Measurements from ENCODE around the gene TAF4. TPM values are rescaled to one million over a fixed set of nuclear protein-coding genes. Genes with fewer than 3 reads are reported as not detected.

TAF4 gene
- total and polyA plus RNA-seq, 8 donors = 14.1 to 21.0 (median 17.1) TPM

DNA sequence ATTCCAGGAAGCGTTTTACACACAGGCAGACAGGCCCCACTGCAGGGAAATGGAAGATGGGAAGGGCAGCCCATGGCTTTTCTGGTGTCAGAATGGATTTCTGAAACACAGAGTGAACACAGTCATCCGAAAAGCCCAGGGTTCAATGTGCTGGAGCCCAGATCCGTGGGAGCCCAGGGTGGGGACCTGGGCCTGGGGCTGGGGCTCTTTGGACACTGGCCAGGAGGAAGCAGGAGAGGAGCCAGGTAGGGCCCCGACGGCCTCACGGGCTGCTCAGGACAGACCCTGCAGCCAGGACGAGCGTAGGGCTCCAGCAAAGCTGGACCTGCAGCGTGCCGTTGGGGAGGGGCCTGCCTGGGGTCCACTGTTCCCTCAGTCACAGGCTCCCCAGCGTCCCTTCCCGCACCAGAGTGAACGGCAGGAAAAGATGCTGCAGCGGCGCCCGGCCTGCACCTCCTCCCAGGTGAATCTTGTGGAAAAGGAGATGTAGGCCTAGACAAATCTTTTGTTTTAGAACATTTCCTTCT is 32.3 kb upstream of the TAF4 start:
- Histone ChIP-seq H3K36me3 (no peaks in the 10 kb centered on the region), H3K9me3 (peaks cover 0 to 24% of the 10 kb centered on the region in 2 donors), H3K27me3 (peaks cover 0 to 19% of the 10 kb centered on the region in 2 donors), H3K4me3 (no peak overlapping the region), H3K4me1 (no peaks in the 10 kb centered on the region), H3K27ac (no peak overlapping the region)
- intact Hi-C loops (cut with DNase I) = no loop called here
- no peak for TF ChIP-seq CTCF (IDR thresholded peaks at IDR 0.05)
- ATAC-seq = no peak
- no peak for DNase-seq

GRCh38 chr20:62096421-62097380 is 31.0 kb upstream of the TAF4 start:
- peaks cover 0 to 22% of the 10 kb centered on the region in 2 donors for H3K9me3 ChIP-seq
- ATAC-seq = no peak

GRCh38 chr20:62089393-62089792 is 23.7 kb upstream of the TAF4 start:
- Histone ChIP-seq H3K9me3 (peaks cover 0 to 2% of the 10 kb centered on the region in 2 donors), H3K4me1 (no peaks in the 10 kb centered on the region), H3K27me3 (peaks cover 0 to 30% of the 10 kb centered on the region in 2 donors), H3K4me3 (no peak overlapping the region), H3K36me3 (no peaks in the 10 kb centered on the region), H3K27ac (no peak overlapping the region)
- no peak for TF ChIP-seq CTCF (IDR thresholded peaks at IDR 0.05)
- intact Hi-C loops (cut with DNase I) = no loop called here
- DNase-seq (no peak), ATAC-seq (no peak)

More at GRCh38 chr20:62096421-62097380, 31.0 kb upstream of the TAF4 start:
- Histone ChIP-seq H3K27me3 (peaks cover 0 to 7% of the 10 kb centered on the region in 2 donors), H3K36me3 (no peaks in the 10 kb centered on the region), H3K4me3 (no peak overlapping the region), H3K27ac (no peak overlapping the region), H3K4me1 (no peaks in the 10 kb centered on the region)
- TF ChIP-seq CTCF (IDR thresholded peaks at IDR 0.05) = no peak
- intact Hi-C loops (cut with DNase I) = no loop called here
- no peak for DNase-seq

DNA sequence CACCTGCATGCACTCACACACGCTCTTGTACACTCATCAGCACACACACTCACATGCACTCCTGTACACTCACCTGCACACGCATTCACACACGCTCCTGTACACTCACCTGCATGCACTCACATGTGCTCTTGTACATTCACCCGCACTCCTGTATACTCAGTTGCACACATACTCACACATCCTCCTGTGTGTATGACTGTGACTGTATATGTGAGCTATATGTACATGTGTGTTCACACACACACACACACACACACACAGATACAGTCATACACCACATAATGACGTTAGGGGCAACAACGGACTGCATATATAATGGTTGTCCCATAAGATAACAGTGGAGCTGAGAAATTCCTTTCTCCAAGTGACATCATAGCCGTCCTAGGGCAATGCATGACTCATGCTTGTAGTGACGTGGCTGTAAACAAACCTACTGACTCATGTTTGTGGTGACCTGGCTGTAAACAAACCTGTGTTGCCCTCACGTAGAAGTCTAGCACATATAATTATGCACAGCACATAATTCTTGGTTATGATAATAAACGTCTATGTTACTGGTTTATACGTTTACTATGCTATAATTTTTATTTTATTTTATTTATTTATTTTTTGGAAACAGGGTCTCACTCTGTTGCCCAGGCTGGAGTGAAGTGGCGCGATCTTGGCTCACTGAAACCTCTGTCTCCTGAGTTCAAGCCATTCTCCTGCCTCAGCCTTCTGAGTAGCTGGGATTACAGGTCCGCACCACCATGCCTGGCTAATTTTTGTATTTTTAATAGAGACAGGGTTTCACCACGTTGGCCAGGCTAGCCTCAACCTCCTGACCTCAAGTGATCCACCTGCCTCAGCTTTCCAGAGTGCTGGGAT is 22.8 kb upstream of the TAF4 start:
- H3K4me3 ChIP-seq = no peak overlapping the region
- peak; percentile 21 for ATAC-seq

More for the DNA sequence above, 22.8 kb upstream of the TAF4 start:
- H3K9me3 ChIP-seq = peaks cover 0 to 2% of the 10 kb centered on the region in 2 donors
- peaks cover 0 to 32% of the 10 kb centered on the region in 2 donors for H3K27me3 ChIP-seq
- H3K36me3 ChIP-seq = no peaks in the 10 kb centered on the region
- no peaks in the 10 kb centered on the region for H3K4me1 ChIP-seq
- DNase-seq = no peak
- no peak for TF ChIP-seq CTCF (IDR thresholded peaks at IDR 0.05)
- intact Hi-C loops (cut with DNase I) = no loop called here
- no peak overlapping the region for H3K27ac ChIP-seq
